Nephron progenitor cell (in vitro differentiated cells): ENCODE measurements around the gene ADAM22.
"Not testable (repeated sequence)": the region's sequence is repeated elsewhere in the genome, so short reads cannot be mapped to it uniquely, and the experiment has no call there.

Experiments
- DNase-seq: peaks from one replicate; pipeline ENCODE4 v3.0.0; 2021
- H3K27ac Mint-ChIP-seq: 2 replicates; pipeline ENCODE4 v1.8.0; 2021; ENCODE audit warnings: mild to moderate bottlenecking, moderate library complexity, mixed read lengths
- H3K27me3 Mint-ChIP-seq: 2 replicates; pipeline ENCODE4 v1.8.0; 2021; ENCODE audit warnings: mild to moderate bottlenecking, low read depth, mixed read lengths; ENCODE audit not compliant: poor library complexity
- H3K36me3 Mint-ChIP-seq: 2 replicates; pipeline ENCODE4 v1.8.0; 2021; ENCODE audit warnings: low read depth, mixed read lengths
- H3K4me1 Mint-ChIP-seq: 2 replicates; pipeline ENCODE4 v1.8.0; 2021; ENCODE audit warnings: mixed read lengths
- H3K4me3 Mint-ChIP-seq: 2 replicates; pipeline ENCODE4 v1.8.0; 2021; ENCODE audit warnings: mild to moderate bottlenecking, moderate library complexity, mixed read lengths
- H3K9me3 Mint-ChIP-seq: 2 replicates; pipeline ENCODE4 v1.8.0; 2021; ENCODE audit warnings: mild to moderate bottlenecking, moderate library complexity, mixed read lengths
- CTCF ChIP-seq: fragments of 200-600 bp; sonication (generic); IDR thresholded peaks from 2 replicates; pipeline ENCODE4 v1.5.0; 2021; ENCODE audit warnings: antibody characterized with exemption

Gene ADAM22

GRCh38 chr7:87933953-87934698, at the start of gene ADAM22:
Gene ADAM22, plus strand, starts transcription at chr7:87934251. Its CDS starts 215 bp downstream, at chr7:87934466.
- Mint-ChIP-seq H3K27me3 (peaks cover 41% of the 10 kb centered on the region), H3K9me3 (no peaks in the 10 kb centered on the region), H3K36me3 (peaks cover 13% of the 10 kb centered on the region), H3K4me3 (peak within 1 kb of the TSS; percentile 92), H3K27ac (no peak within 1 kb of the TSS), H3K4me1 (peaks cover 15% of the 10 kb centered on the region)
- no peak for TF ChIP-seq CTCF
- DNase-seq: peak; percentile 88

- Mint-ChIP-seq H3K36me3 (peaks cover 56% of the 10 kb centered on the region), H3K9me3 (no peaks in the 10 kb centered on the region), H3K4me1 (peaks cover 5% of the 10 kb centered on the region), H3K4me3 (no peak overlapping the region), H3K27ac (no peak overlapping the region), H3K27me3 (no peaks in the 10 kb centered on the region)
- DNase-seq: no peak
- TF ChIP-seq CTCF: no peak
These were observed 49.0 kb upstream of the ADAM22 start for GRCh38 chr7:87885018-87885417.

DNA sequence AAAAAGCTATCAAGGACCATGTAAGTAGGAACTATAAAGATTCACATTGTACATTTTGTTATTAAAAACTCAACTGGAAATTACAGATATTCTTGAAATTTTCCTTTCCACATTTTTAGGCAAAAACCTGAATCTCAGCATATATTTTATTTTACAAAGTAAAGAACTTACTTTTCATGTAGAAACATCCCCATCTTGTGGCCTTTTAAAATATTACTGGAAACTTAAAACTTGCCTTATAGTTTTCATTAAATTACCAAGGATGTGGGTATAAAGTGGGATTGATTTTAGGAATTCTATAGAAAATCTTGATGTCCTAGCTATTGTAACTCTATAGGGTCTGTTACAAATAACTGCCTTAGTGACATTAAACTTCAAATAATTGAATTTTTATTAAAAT, 47.2 kb upstream of the ADAM22 start:
- no peaks in the 10 kb centered on the region for H3K9me3 Mint-ChIP-seq
- no peaks in the 10 kb centered on the region for H3K27me3 Mint-ChIP-seq
- H3K4me1 Mint-ChIP-seq: peaks cover 5% of the 10 kb centered on the region
- no peak for DNase-seq
- peak; percentile 41 for TF ChIP-seq CTCF
- no peak overlapping the region for H3K27ac Mint-ChIP-seq
- H3K36me3 Mint-ChIP-seq: peaks cover 54% of the 10 kb centered on the region
- no peak overlapping the region for H3K4me3 Mint-ChIP-seq

DNA sequence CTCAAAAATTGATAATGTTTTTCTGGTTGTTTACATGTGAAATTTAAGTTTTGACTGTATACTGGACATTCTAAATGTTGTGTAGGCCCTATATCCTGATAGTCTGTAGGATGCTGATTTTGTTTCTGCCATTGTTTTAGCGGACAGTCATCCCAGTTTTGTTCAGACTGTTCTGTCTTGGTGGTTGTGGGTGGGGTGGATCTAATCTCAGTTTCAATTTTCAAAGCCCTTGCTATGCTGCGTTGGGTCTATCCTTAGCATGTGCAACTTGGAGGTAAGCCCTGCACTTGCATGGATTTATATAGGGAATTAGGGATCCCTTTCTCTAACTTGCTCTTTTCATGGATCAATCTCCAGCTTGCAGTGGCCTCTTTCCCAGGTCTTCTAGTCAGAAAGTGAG, 38.7 kb upstream of the ADAM22 start:
- Mint-ChIP-seq H3K27me3 (no peaks in the 10 kb centered on the region), H3K4me3 (no peak overlapping the region), H3K27ac (peak overlapping the region; percentile 60), H3K9me3 (no peaks in the 10 kb centered on the region), H3K4me1 (no peaks in the 10 kb centered on the region), H3K36me3 (peaks cover 85% of the 10 kb centered on the region)
- no peak for DNase-seq
- TF ChIP-seq CTCF: no peak

DNA sequence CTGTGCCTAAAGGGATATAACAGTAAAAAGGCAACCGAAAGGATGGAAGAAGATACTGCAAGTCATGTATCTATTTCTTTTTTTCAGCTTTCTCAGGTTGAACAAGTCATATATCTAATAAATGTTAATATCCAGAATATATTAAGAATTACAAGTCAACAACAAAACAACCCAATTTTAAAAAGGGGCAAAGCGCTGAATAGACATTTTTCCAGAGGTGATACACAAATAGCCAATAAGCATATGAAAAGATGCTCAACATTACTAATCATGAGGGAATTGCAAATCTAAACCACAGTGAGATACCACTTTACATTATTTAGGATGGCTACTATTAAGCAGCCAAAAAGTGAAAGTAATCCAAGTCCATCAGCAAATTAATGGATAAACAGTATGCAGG, 34.8 kb upstream of the ADAM22 start:
- H3K4me3 Mint-ChIP-seq: no peak overlapping the region
- no peak for DNase-seq
- no peaks in the 10 kb centered on the region for H3K27me3 Mint-ChIP-seq
- H3K4me1 Mint-ChIP-seq: no peaks in the 10 kb centered on the region
- no peak overlapping the region for H3K27ac Mint-ChIP-seq
- no peak for TF ChIP-seq CTCF
- peaks cover 82% of the 10 kb centered on the region for H3K36me3 Mint-ChIP-seq
- H3K9me3 Mint-ChIP-seq: no peaks in the 10 kb centered on the region

DNA sequence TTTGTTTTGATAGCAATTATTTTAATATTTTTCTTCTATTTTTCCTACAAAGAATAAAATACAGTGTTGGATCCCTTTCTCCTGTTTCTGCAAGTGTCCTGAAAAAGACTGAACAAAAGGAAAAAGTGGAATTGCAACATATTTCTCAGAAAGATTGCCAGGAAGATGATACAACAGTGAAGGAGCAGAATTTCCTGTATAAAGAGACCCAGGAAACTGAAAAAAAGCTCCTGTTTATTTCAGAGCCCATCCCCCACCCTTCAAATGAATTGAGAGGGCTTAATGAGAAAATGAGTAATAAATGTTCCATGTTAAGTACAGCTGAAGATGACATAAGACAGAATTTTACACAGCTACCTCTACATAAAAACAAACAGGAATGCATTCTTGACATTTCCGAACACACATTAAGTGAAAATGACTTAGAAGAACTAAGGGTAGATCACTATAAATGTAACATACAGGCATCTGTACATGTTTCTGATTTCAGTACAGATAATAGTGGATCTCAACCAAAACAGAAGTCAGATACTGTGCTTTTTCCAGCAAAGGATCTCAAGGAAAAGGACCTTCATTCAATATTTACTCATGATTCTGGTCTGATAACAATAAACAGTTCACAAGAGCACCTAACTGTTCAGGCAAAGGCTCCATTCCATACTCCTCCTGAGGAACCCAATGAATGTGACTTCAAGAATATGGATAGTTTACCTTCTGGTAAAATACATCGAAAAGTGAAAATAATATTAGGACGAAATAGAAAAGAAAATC, 26.7 kb upstream of the ADAM22 start:
- Mint-ChIP-seq H3K36me3 (peaks cover 40% of the 10 kb centered on the region), H3K27ac (peak overlapping the region; percentile 78)
- not testable (repeated sequence) for H3K4me3 Mint-ChIP-seq, H3K4me1 Mint-ChIP-seq, DNase-seq, H3K9me3 Mint-ChIP-seq, H3K27me3 Mint-ChIP-seq

GRCh38 chr7:87908814-87909213, 25.2 kb upstream of the ADAM22 start:
- DNase-seq, H3K4me1 Mint-ChIP-seq: not testable (repeated sequence)

More at GRCh38 chr7:87908814-87909213, 25.2 kb upstream of the ADAM22 start:
- not testable (repeated sequence) for H3K4me3 Mint-ChIP-seq, H3K9me3 Mint-ChIP-seq, H3K27me3 Mint-ChIP-seq, H3K27ac Mint-ChIP-seq
- H3K36me3 Mint-ChIP-seq: peaks cover 28% of the 10 kb centered on the region
